Stimulated activated naive CD4-positive, alpha-beta T cell (primary cell): ENCODE data around the gene CLRN1.

Source experiments
- DNase-seq, 6 experiments: peaks; one replicate each; lab custom pipeline; 2025; lab: John Stamatoyannopoulos, UW

CLRN1 gene

DNA sequence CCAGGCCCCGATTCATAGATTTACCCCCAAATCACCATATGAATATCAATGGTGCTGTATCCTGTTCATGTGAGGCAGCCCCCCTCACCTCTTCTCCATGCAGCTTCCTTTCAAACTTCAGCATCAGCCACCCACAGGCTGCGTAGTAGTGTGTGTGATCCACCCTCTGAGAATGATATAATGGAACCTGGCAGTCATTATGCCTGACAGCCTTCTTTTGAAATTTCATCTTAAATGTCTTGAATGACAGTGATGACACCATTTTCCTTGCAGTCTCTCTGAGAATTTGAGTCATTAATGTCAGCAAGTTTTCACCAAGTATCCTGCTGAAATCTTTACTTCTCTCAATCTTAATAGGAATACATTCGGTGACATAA, 3.5 kb upstream of the CLRN1 start:
- no peak for DNase-seq

DNA sequence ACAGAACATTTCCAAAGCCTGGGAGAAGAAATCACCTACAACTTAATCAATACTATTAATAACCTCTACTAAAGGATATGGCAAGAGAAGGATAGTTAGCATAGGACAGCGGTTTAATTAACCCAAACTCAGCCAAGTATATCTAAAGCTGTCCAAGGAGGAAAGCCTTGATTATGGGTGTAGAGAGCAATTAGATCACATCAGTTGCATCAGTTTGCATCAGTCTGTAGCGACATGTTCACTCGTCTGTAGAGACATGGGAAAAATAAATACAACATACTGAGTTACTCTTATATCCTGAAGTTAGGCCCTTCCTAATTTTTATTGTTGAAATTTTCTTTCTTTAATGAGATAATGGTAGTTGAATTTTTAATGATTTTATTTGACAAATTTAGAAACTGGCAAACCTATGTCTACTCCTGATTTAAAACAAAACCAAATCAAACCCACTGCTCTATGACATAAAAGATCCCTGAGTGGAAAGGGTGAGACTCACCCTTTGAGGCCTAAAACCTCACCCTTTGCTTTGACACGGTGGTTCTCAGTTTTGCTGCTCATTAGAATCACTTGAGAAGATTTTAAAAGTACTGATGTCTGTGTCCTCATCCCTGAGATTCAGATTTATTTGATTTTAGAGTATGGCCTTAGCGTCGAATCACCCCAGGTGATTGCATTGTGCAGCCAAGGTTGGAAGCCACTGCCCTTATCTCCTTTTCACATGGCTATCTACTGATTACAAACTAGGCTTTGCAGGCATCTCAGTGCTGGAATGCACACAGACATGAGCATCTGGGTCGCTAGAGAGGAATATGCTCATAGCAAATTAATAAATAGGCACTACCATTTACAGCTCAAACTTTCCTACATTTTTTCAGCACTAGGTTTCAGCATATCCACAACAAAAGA, 2.8 kb upstream of the CLRN1 start:
- DNase-seq: no peak

- no peak for DNase-seq
Observed at GRCh38 chr3:150970665-150971324, 1.7 kb downstream of the CLRN1 start.

DNA sequence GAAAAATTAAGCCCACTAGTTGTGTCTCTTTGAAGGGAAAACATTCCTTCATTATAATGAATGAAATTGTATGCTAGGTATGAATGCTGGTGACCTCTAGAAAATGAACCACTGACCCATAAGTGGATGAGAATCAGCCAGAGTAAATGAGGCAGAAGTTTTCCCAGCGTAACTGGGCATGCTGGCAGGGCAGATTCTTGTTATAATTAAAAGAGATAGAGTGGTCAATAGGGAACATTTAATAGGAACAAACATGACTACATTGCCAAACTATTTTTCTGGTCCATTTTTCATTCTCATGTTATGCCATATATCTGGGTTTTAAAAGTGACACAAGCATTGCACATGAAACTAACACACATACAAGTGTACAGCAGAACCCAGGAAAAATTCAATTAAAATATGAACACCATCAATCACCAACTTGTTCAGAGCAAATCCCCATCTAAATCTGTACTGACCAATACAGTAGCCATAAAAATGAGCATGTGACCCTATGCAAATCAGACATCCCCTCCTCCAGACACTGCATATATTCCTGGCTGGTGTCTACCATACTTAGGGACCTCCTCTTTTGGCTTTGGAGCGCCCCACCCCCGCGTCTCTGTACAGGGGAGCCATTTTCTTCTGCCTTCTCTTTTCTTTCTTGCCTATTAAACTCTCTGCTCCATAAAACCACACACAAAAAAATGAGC, 4.0 kb downstream of the CLRN1 start:
- no peak for DNase-seq

- DNase-seq: no peak
Observed at GRCh38 chr3:150965436-150965835, 7.1 kb downstream of the CLRN1 start.

DNA sequence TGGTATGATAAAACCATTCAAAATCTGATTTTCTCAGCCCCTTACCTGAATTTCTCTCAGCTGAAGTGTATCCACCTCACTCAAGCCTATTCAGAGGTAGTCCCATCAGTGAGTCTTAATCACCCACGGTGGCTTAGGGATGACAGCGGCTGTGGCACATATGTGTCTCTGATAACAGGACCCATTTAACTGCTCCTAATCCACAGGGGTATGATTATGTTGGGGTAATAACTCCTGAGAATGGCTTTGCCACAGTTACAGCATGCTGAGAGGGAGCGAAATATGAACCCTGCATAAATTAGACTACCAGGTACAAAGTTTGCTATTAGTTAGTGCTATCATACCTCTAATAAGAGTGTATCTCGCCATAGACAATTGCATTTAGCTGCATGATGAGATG, 10.6 kb downstream of the CLRN1 start:
- no peak for DNase-seq

DNA sequence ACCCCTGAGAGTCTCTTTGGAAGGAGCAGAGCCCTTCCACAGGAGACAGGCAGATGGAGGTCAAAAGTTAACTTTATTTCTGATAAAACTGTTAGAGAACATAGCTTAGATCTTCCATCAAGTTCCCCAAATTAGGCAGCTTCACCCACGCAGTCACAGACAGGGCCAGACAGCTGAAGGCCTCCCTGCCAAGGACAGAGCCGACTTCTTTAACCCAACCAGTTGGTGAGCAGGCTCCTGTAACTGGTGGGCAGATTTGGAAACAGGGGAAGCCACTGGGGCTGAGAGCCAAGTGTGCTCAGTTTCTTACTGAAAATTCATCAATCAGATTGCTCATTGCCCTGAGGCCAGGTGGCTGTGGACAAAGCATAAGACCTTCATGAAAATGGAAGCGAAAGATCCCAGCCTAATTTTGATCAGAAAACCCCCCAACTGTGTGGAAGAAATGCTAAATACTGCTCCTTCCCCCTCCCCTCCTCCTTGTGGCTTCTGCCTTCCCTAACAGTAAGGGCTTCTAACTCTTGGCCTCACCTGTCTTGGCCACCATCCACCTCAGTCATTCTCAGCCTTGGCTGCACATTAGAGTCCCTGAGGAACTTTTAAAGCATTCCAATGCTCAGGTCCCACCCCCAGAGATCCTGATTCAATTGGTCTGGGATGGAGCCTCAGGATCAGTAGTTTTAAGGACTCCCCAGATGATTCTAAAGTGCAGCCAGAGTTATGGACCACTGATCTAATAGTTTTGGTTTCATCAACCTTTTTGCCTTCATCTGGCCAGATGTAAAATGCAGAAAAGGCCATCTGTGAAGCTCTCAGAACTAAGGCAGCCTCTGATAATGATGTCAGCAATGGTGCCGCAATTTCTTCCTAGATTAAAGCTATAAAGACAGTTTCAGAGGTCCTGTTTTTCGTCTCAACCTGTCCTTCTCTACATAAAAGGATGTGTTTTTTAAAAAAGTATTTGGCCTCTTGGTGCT, 11.5 kb downstream of the CLRN1 start:
- no peak for DNase-seq

DNA sequence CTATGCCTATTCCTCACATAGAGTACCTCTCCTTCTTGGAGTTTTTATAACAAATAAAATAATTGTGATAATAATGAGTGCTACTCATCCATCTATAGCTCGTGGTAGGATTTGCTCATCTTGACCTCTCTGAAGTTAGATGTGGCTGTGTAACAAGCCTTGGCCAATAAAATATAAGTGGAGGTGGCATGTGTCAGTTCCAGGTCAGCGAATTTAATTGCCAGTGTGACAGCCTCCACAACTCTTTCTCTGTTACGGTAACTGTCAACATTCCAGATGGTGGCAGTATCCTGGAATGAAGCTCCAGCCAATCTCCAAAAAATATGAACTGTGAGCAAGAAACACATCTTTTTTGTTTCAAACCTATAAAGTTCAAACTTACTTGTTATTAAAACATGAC, 13.8 kb downstream of the CLRN1 start:
- DNase-seq: no peak

DNA sequence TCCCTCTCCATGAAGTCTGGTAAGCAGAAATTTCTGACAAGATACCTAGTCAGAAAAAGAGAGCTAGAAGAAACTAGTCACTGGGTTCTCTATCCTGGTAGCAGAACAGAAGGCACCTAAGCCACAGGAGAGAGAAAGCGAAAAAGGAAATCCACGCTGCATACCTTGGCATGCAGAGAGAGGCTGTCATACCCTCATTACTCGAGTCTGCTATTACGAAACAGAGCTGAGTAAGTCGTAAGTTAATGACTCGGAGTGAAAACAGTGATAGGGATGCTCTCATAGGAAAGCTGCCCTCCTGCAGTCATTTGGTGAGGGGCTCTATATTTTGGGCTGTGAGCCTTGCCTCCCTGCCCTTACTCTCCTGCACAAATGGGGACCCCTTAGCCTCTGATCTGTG, 16.2 kb downstream of the CLRN1 start:
- DNase-seq: no peak

DNA sequence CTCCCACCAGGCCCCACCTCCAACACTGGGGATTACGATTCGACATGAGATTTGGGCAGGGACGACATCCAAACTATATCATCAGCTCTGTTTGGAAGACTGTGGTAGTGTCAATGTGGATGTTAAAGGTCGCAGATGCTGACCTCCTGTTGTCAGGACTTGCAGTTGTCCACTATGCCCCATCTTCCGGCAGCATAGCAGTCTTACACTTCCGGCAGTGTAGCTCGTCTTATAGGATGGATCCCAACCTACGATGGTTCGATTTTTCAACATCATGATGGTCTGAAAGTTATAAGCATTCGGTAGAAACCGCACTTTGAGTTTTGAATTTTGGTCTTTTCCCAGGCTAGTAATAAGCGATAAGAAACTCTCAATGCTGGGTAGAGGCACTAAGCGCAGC, 20.6 kb downstream of the CLRN1 start:
- DNase-seq: no peak

GRCh38 chr3:150945226-150946032, 27.1 kb downstream of the CLRN1 start:
- no peak for DNase-seq

- DNase-seq: no peak
Observed at GRCh38 chr3:150942221-150942620, 30.3 kb downstream of the CLRN1 start.

- no peak for DNase-seq
Observed at GRCh38 chr3:150936693-150937092, 35.8 kb downstream of the CLRN1 start.

DNA sequence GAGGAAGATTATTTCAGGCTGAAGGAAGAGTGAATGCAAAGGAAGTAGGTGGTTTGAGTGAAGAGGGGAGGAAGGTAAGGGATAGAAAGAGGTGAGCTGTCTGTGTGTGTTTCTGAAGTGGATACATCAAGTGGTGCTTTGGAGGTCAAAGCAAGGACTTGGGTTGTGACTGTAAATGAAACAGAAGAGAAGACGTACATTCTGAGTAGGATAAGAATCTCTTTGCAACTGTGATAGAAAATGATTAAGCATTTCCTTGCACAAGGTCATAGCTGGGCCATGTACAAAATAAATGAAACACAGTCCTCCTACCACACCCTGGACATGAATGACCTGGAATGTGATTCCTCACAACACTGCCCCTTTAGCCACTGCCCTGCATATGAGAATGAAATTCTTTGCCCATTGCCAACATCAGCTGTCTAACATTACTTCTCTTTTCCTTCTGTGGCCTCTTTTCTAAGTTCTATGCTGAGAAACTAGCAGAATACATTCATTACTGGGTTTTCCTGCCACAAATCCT, 39.0 kb downstream of the CLRN1 start:
- no peak for DNase-seq

- no peak for DNase-seq
Observed at GRCh38 chr3:150931745-150932144, 40.8 kb downstream of the CLRN1 start.

DNA sequence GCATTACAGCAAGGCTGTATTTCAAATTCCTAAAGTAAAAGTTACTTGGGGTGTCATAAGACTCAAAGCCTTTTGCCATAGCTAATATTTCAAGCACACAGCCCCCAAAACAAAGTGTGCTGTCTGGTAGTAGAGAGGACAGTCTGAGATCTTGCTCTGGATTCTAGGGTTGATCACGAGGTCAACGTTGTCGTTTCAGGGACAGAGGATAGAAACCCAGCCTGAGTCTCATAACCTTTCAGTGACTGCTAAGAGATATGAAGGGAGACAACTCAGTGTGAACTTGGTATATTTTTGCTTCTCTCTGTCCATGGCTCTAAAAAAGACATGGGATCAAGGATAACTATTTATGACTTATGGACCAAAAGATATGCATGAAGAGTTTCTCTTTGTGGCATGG, 41.7 kb downstream of the CLRN1 start:
- DNase-seq: no peak

DNA sequence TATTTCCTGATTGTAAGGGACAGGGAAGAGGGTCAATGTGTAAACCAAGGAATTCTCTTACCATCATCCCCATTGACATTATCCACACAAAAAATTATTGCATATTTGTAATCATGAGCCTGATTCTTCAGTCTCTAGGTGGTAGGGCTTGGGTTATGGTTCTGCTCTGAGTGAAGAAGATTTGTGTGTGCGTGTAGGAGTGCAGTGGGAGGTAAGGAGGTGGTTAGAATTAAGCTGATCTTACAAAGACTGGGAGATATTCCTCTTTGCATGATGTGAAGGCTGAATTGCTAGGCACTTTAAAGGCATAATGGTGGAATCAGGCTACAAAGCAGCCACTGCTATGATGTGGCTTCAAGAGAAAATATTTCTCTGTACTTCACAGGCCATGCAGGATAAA, 44.3 kb downstream of the CLRN1 start:
- no peak for DNase-seq

DNA sequence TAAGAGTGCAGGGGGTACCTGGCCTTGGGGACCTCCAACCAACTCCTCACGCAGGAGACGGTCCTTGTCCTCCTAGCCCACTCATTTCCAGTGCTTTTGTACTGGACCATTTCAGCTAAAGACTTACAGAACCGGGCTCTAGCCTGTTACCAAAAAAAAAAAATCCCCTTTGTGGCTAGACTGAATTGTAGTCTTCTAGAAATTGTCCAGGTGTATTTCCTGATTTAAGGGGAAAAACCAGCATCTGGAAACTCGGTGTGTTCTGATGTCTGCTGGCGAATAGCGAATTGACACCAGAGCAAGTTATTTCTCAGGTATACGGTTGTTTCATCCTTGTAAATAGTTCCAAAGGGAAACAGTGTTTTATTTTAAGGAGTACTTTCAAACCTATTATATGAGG, 46.2 kb downstream of the CLRN1 start:
- no peak for DNase-seq

GRCh38 chr3:150925751-150926201, 46.8 kb downstream of the CLRN1 start:
- DNase-seq: peak in 5 of 6 experiments; percentile 10 to 43 (median 24)

- DNase-seq: no peak
Observed at GRCh38 chr3:150922611-150923010, 49.9 kb downstream of the CLRN1 start.

DNA sequence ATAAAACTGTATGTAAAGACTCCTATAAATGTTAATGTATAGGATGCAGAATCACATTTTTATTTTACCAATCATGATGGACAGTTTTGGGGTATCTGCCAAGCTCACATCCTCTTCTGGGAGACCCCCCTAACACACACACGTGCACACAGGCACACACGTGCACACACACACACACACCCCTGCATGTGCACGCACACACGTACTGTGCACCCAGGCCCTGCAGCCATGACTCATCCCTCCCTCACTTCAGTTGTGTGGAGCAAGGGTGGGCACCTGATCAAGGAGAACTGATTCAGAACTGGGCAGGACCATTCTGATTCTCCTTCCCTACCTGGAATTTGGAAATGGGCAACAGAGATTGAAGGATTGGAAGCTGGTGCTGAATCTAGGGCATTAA, 51.3 kb downstream of the CLRN1 start:
- no peak for DNase-seq
